Measurements from ENCODE around the gene SLC2A13. TPM values are rescaled to one million over a fixed set of nuclear protein-coding genes. Genes with fewer than 3 reads are reported as not detected.

The SLC2A13 gene
- total RNA-seq, 4 donors from 2014 or later = 1.4 to 2.8 (median 2.3) TPM

GRCh38 chr12:39972119-39972518 lies 133.8 kb downstream of the SLC2A13 start:
- no peak for ATAC-seq
- Histone ChIP-seq H3K36me3 (no peaks in the 10 kb centered on the region), H3K4me1 (no peaks in the 10 kb centered on the region), H3K27ac (no peak overlapping the region), H3K4me3 (no peak overlapping the region), H3K9me3 (no peaks in the 10 kb centered on the region), H3K27me3 (no peaks in the 10 kb centered on the region)
- intact Hi-C loops (cut with DNase I; ENCODE audit: low total_unique reads) (no loop called here), in situ Hi-C loops (cut with MboI; ENCODE audit: low sequenced_read_pairs in 4 of 4) (no loop called here)
- TF ChIP-seq POLR2A (IDR thresholded peaks at IDR 0.05) (no peak), CTCF (IDR thresholded peaks at IDR 0.05 in 4 of 5, conservative IDR thresholded peaks at IDR 0.05 in 1 of 5) (no peak)
- no peak for DNase-seq

GRCh38 chr12:39971348-39971747 lies 134.5 kb downstream of the SLC2A13 start:
- no peaks in the 10 kb centered on the region for H3K36me3 ChIP-seq
- H3K9me3 ChIP-seq = no peaks in the 10 kb centered on the region
- no peak overlapping the region for H3K4me3 ChIP-seq
- DNase-seq = no peak
- intact Hi-C loops (cut with DNase I; ENCODE audit: low total_unique reads) (no loop called here), in situ Hi-C loops (cut with MboI; ENCODE audit: low sequenced_read_pairs in 4 of 4) (no loop called here)
- no peaks in the 10 kb centered on the region for H3K4me1 ChIP-seq
- H3K27ac ChIP-seq = no peak overlapping the region
- TF ChIP-seq CTCF (IDR thresholded peaks at IDR 0.05 in 4 of 5, conservative IDR thresholded peaks at IDR 0.05 in 1 of 5) = no peak
- no peak for TF ChIP-seq POLR2A (IDR thresholded peaks at IDR 0.05)
- no peaks in the 10 kb centered on the region for H3K27me3 ChIP-seq
- ATAC-seq = no peak

- Histone ChIP-seq H3K4me3 (no peak overlapping the region), H3K36me3 (no peaks in the 10 kb centered on the region), H3K4me1 (no peaks in the 10 kb centered on the region), H3K27me3 (no peaks in the 10 kb centered on the region), H3K27ac (no peak overlapping the region), H3K9me3 (no peaks in the 10 kb centered on the region)
- in situ Hi-C loops (cut with MboI; ENCODE audit: low sequenced_read_pairs in 4 of 4) = no loop called here
- no peak for ATAC-seq
- no peak for DNase-seq
- intact Hi-C loops (cut with DNase I; ENCODE audit: low total_unique reads) = no loop called here
- TF ChIP-seq CTCF (IDR thresholded peaks at IDR 0.05 in 4 of 5, conservative IDR thresholded peaks at IDR 0.05 in 1 of 5) = no peak
- TF ChIP-seq POLR2A (IDR thresholded peaks at IDR 0.05) = no peak
Measured at GRCh38 chr12:39966721-39967120, 139.2 kb downstream of the SLC2A13 start.

- Histone ChIP-seq H3K27me3 (no peaks in the 10 kb centered on the region), H3K36me3 (no peaks in the 10 kb centered on the region), H3K27ac (no peak overlapping the region), H3K4me1 (no peaks in the 10 kb centered on the region), H3K4me3 (no peak overlapping the region), H3K9me3 (no peaks in the 10 kb centered on the region)
- in situ Hi-C loops (cut with MboI; ENCODE audit: low sequenced_read_pairs in 4 of 4) (no loop called here), intact Hi-C loops (cut with DNase I; ENCODE audit: low total_unique reads) (no loop called here)
- DNase-seq = no peak
- TF ChIP-seq CTCF (IDR thresholded peaks at IDR 0.05 in 4 of 5, conservative IDR thresholded peaks at IDR 0.05 in 1 of 5) = no peak
- no peak for TF ChIP-seq POLR2A (IDR thresholded peaks at IDR 0.05)
- ATAC-seq = no peak
Measured at GRCh38 chr12:39966256-39966655, 139.6 kb downstream of the SLC2A13 start.

GRCh38 chr12:39959467-39959866 lies 146.4 kb downstream of the SLC2A13 start:
- DNase-seq (no peak), ATAC-seq (no peak)
- intact Hi-C loops (cut with DNase I; ENCODE audit: low total_unique reads) = no loop called here
- Histone ChIP-seq H3K27ac (no peak overlapping the region), H3K27me3 (no peaks in the 10 kb centered on the region), H3K4me1 (no peaks in the 10 kb centered on the region), H3K4me3 (no peak overlapping the region), H3K36me3 (no peaks in the 10 kb centered on the region), H3K9me3 (no peaks in the 10 kb centered on the region)
- in situ Hi-C loops (cut with MboI; ENCODE audit: low sequenced_read_pairs in 4 of 4) = no loop called here
- TF ChIP-seq CTCF (IDR thresholded peaks at IDR 0.05 in 4 of 5, conservative IDR thresholded peaks at IDR 0.05 in 1 of 5) = no peak
- no peak for TF ChIP-seq POLR2A (IDR thresholded peaks at IDR 0.05)
